Parathyroid adenoma (tissue), 2 donors: ENCODE measurements around the gene PRR33.
"Not testable (repeated sequence)": the region's sequence is repeated elsewhere in the genome, so short reads cannot be mapped to it uniquely, and the experiment has no call there.

Experiments
- H2AFZ ChIP-seq: fragments of 300-600 bp; sonication (generic); one replicate; pipeline ENCODE4 v1.7.0; 2017; ENCODE audit warnings: antibody characterized with exemption, mild to moderate bottlenecking
- H3K27ac ChIP-seq: fragments of 300-600 bp; sonication (generic); one replicate; pipeline ENCODE4 v1.7.0; 2017
- H3K27me3 ChIP-seq: fragments of 300-600 bp; sonication (generic); one replicate; pipeline ENCODE4 v1.7.0; 2017; ENCODE audit warnings: low read length; ENCODE audit not compliant: control insufficient read depth, insufficient read depth
- H3K36me3 ChIP-seq: fragments of 300-600 bp; sonication (generic); one replicate; pipeline ENCODE4 v1.7.0; 2017; ENCODE audit warnings: low read length; ENCODE audit not compliant: control insufficient read depth, insufficient read depth
- H3K4me1 ChIP-seq: fragments of 300-600 bp; sonication (generic); one replicate; pipeline ENCODE4 v1.7.0; 2017; ENCODE audit warnings: control low read depth
- H3K4me2 ChIP-seq: fragments of 300-600 bp; sonication (generic); one replicate; pipeline ENCODE4 v1.7.0; 2017; ENCODE audit warnings: low read length
- H3K4me3 ChIP-seq: fragments of 300-600 bp; sonication (generic); one replicate; pipeline ENCODE4 v1.7.0; 2017; ENCODE audit warnings: low read depth, low read length
- H3K79me2 ChIP-seq: fragments of 300-600 bp; sonication (generic); one replicate; pipeline ENCODE4 v1.7.0; 2017; ENCODE audit warnings: control low read depth
- H3K9ac ChIP-seq: fragments of 300-600 bp; sonication (generic); one replicate; pipeline ENCODE4 v1.7.0; 2017; ENCODE audit warnings: mild to moderate bottlenecking
- H3K9me3 ChIP-seq: fragments of 300-600 bp; sonication (generic); one replicate; pipeline ENCODE4 v1.7.0; 2017; ENCODE audit warnings: low read length; ENCODE audit not compliant: control insufficient read depth
- TF ChIP-seq, protein P1 (sequence below): fragments of 300-600 bp; sonication (generic); IDR thresholded peaks from one replicate; pipeline ENCODE4 v1.7.0; 2017; ENCODE audit warnings: antibody characterized with exemption, mild to moderate bottlenecking
- donor health status: primary hyperparathyroidism.

PRR33 gene

DNA sequence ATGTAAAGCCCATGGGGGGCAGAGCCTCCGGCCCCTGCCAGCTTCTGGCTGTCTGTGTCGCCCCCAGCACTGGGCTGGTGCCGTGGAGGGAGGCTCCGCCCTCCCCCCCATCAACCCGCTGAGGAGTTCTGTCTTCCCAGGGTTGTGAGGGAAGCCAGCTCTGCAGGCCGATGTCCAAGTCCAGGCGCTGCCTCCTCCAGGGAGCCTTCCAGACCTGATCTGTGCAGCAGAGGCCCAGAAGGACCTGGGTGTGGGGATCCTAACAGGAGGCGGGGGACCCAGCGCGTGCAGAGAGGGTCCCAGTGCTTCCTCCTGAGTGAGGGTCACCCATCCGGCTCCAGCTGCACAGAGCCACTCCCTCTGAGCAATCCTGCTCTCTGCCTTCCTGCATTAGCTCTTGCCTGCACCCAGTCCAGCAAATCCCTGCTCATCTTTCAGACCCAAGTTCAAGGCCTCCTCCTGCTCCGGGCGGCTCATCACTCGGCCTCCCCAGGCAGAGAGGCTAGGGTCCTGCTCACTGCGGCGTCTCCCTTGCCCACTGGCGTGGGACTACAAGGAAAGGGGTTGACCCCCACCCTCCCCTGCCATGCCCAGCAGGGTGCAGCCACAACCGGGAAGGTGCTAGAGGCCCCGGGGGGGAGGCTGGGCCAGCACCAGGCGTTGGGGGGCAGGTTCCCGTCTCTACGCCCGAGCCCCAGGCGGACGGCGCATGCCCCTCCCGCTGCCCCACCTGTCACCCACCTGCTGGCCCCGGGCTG is 16.4 kb downstream of the PRR33 start:
- no peak overlapping the region for H3K27ac ChIP-seq
- no peaks in the 10 kb centered on the region for H3K4me1 ChIP-seq
- no peak overlapping the region for H3K4me3 ChIP-seq

DNA sequence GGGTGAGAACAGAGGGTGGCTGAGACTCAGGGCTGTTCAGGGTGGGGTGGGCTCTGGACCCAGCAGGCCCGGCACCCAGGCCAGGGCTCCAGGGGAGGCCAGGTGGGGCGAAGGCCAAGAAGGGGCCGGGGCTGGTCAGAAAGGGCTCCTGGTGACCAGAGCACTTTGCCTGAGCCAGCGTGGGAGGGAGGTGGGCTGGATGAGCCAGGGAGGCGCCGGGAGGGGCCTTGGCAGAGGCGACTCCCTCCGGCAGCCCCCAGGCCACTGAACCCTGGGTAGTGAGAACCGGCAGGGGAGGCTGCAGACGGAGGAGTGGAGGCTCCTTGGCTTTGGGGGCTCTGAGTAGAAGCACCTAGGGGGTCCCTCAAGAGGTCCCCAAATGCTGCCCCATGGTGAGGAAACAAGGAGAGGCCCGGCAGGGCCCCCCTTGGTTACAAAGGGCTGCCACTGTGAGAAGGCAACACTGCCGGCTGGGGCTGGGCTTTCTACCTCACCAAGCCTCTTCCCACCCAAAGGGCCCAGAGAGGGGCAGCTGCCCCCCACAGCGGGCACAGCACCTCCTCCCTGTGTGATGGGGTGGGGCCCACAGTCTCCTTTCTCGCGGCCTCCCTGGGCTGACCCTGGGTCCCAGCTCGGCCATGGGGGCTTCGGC is 17.1 kb downstream of the PRR33 start:
- H3K4me3 ChIP-seq, H3K4me2 ChIP-seq, H2AFZ ChIP-seq, H3K27me3 ChIP-seq, H3K9ac ChIP-seq, H3K4me1 ChIP-seq, H3K36me3 ChIP-seq, H3K79me2 ChIP-seq, H3K27ac ChIP-seq, H3K9me3 ChIP-seq: not testable (repeated sequence)

More for the DNA sequence above, 16.4 kb downstream of the PRR33 start:
- Histone ChIP-seq H3K79me2 (no peaks in the 10 kb centered on the region), H3K4me2 (no peak overlapping the region), H2AFZ (no peak overlapping the region), H3K9me3 (no peaks in the 10 kb centered on the region), H3K9ac (no peak overlapping the region), H3K36me3 (no peaks in the 10 kb centered on the region), H3K27me3 (no peaks in the 10 kb centered on the region)
- TF ChIP-seq, protein P1, sequence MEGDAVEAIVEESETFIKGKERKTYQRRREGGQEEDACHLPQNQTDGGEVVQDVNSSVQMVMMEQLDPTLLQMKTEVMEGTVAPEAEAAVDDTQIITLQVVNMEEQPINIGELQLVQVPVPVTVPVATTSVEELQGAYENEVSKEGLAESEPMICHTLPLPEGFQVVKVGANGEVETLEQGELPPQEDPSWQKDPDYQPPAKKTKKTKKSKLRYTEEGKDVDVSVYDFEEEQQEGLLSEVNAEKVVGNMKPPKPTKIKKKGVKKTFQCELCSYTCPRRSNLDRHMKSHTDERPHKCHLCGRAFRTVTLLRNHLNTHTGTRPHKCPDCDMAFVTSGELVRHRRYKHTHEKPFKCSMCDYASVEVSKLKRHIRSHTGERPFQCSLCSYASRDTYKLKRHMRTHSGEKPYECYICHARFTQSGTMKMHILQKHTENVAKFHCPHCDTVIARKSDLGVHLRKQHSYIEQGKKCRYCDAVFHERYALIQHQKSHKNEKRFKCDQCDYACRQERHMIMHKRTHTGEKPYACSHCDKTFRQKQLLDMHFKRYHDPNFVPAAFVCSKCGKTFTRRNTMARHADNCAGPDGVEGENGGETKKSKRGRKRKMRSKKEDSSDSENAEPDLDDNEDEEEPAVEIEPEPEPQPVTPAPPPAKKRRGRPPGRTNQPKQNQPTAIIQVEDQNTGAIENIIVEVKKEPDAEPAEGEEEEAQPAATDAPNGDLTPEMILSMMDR = no peak

DNA sequence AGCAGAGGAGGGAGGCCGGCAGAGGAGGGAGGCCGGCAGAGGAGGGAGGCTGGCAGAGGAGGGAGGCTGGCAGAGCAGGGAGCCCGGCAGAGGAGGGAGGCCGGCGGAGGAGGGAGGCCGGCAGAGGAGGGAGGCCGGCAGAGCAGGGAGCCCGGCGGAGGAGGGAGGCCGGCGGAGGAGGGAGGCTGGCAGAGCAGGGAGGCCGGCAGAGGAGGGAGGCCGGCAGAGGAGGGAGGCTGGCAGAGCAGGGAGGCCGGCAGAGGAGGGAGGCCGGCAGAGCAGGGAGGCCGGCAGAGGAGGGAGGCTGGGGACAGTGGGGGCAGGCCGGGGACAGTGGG is 17.9 kb downstream of the PRR33 start:
- H3K79me2 ChIP-seq, H3K9me3 ChIP-seq, H3K4me2 ChIP-seq, H3K9ac ChIP-seq, H3K4me3 ChIP-seq, H3K27me3 ChIP-seq, H3K4me1 ChIP-seq, H3K36me3 ChIP-seq, H2AFZ ChIP-seq, H3K27ac ChIP-seq: not testable (repeated sequence)

DNA sequence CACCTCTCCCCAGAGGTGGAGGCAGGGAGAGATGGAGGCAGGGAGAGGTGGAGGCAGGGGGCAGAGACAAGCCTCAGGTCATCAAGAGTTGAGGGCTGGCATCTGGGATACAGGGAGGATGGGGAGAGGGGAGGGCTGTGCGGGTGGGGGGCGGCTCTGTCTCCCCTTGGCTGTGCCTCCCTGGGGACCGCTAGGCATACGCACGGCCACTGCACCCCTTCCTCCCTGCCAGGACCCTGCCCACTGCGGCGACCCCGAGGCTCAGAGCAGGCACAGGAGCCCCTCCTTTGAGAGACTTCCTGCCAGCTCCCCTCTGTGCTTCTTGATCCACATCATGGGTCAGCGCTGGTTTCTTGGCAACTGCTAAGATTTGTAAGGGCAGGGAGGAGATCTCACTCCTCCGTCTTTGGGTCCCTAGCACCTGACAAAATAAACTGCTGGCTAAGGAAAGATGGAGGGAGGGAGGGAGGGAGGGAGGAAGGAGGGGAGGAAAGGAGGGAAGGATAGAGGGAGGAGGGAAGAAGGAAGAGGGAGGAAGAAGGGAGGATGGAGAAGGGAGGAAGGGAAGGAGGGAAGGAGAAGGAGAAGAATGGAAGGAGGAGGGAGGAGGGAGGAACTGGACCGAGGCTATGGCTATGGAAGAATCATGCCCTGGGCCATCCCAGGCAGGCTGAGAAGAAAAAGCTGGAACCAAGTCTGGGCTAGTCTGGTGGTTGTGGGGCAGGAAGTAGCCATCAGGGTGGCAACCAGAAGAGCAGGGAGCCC is 18.5 kb downstream of the PRR33 start:
- no peak overlapping the region for H3K27ac ChIP-seq
- no peaks in the 10 kb centered on the region for H3K4me1 ChIP-seq

DNA sequence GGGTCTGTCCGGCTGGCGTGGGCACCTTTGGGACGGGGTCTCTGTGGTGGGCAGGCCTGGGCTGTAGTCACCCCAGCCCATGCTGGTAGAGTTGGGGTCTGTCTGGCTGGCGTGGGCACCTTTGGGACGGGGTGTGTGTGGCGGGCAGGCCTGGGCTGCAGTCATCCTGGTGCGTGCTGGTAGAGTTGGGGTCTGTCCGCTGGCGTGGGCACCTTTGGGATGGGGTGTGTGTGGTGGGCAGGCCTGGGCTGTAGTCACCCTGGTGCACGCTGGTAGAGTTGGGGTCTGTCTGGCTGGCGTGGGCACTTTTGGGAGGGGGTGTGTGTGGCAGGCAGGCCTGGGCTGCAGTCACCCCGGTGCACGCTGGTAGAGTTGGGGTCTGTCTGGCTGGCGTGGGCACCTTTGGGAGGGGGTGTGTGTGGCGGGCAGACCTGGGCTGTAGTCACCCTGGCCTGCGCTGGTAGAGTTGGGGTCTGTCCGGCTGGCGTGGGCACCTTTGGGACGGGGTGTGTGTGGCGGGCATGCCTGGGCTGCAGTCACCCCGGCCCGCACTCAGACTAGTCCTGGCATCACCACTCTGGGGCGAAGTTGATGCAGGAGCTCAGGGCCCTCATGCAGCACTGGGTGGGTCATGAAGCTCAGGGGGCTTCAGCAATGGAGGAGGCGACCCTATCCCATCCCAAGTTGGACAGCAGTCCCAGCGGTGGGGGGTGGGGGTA is 19.3 kb downstream of the PRR33 start:
- Histone ChIP-seq H3K4me3 (no peak overlapping the region), H3K79me2 (no peaks in the 10 kb centered on the region), H3K4me1 (no peaks in the 10 kb centered on the region), H3K36me3 (no peaks in the 10 kb centered on the region), H3K27me3 (no peaks in the 10 kb centered on the region), H2AFZ (no peak overlapping the region), H3K9me3 (no peaks in the 10 kb centered on the region), H3K4me2 (no peak overlapping the region), H3K9ac (no peak overlapping the region), H3K27ac (no peak overlapping the region)
- TF ChIP-seq, protein P1 = no peak

More for the DNA sequence above, 18.5 kb downstream of the PRR33 start:
- Histone ChIP-seq H3K9ac (no peak overlapping the region), H3K36me3 (no peaks in the 10 kb centered on the region), H3K4me2 (no peak overlapping the region), H2AFZ (no peak overlapping the region), H3K79me2 (no peaks in the 10 kb centered on the region), H3K9me3 (no peaks in the 10 kb centered on the region), H3K27me3 (no peaks in the 10 kb centered on the region), H3K4me3 (no peak overlapping the region)
- TF ChIP-seq, protein P1 = no peak
